ENCODE measurements around the gene SCUBE1. TPM values are rescaled to one million over a fixed set of nuclear protein-coding genes. Genes with fewer than 3 reads are reported as not detected.
A peak's percentile ranks its signal among the peaks of the same experiment; 100 is the strongest.

The SCUBE1 gene
- total and polyA plus RNA-seq, 11 donors = 0.04 to 0.40 (median 0.24) TPM; not detected in 1

GRCh38 chr22:43266076-43266475 is 77.1 kb downstream of the SCUBE1 start:
- ATAC-seq (no peak), DNase-seq (no peak)
- H3K4me1 ChIP-seq = peaks cover 3 to 22% (median 16%) of the 10 kb centered on the region in 12 donors
- H3K36me3 ChIP-seq = no peaks in the 10 kb centered on the region
- H3K9me3 ChIP-seq = no peaks in the 10 kb centered on the region
- no peak for TF ChIP-seq CTCF (IDR thresholded peaks at IDR 0.05)
- no peak for TF ChIP-seq POLR2A (IDR thresholded peaks at IDR 0.05)
- H3K4me3 ChIP-seq = no peak overlapping the region
- peaks cover 0 to 27% (median 8%) of the 10 kb centered on the region in 9 donors for H3K27me3 ChIP-seq
- H3K27ac ChIP-seq = no peak overlapping the region
- intact Hi-C loops (cut with DNase I) = no loop called here
- 84 to 98% (median 91%) methylated on average over 7 to 9 of the region's 9 CpGs for WGBS, 4 donors

GRCh38 chr22:43263645-43264514 is 79.3 kb downstream of the SCUBE1 start:
- DNase-seq = peak in 4 of 5 donors; percentile 51 to 61 (median 57)
- no peaks in the 10 kb centered on the region for H3K36me3 ChIP-seq
- H3K27ac ChIP-seq = peak overlapping the region in 2 of 12 donors; percentile 6 to 62
- peaks cover 0 to 22% (median 8%) of the 10 kb centered on the region in 9 donors for H3K27me3 ChIP-seq
- peak overlapping the region in 2 of 12 donors; percentile 17 to 35 for H3K4me3 ChIP-seq
- peaks cover 3 to 22% (median 16%) of the 10 kb centered on the region in 12 donors for H3K4me1 ChIP-seq
- TF ChIP-seq CTCF (IDR thresholded peaks at IDR 0.05) (no peak), POLR2A (IDR thresholded peaks at IDR 0.05) (no peak)
- intact Hi-C loops (cut with DNase I) = no loop called here
- 8 to 10% (median 9%) methylated on average over 21 to 27 of the region's 27 CpGs for WGBS, 4 donors
- no peaks in the 10 kb centered on the region for H3K9me3 ChIP-seq
- peak in 3 of 4 donors; percentile 46 to 80 (median 70) for ATAC-seq

- peak overlapping the region in 2 of 12 donors; percentile 17 to 35 for H3K4me3 ChIP-seq
- H3K36me3 ChIP-seq = no peaks in the 10 kb centered on the region
- intact Hi-C loops (cut with DNase I) = no loop called here
- no peak for TF ChIP-seq CTCF (IDR thresholded peaks at IDR 0.05)
- no peak for TF ChIP-seq POLR2A (IDR thresholded peaks at IDR 0.05)
- ATAC-seq (peak in 2 of 4 donors; percentile 44 to 60), DNase-seq (peak in 1 of 5 donors; percentile 25)
- peaks cover 0 to 17% (median 5%) of the 10 kb centered on the region in 9 donors for H3K27me3 ChIP-seq
- H3K27ac ChIP-seq = peak overlapping the region in 1 of 12 donors; percentile 17
- H3K9me3 ChIP-seq = no peaks in the 10 kb centered on the region
- peaks cover 3 to 22% (median 16%) of the 10 kb centered on the region in 12 donors for H3K4me1 ChIP-seq
- 55 to 70% (median 59%) methylated on average over 19 of the region's 19 CpGs for WGBS, 4 donors
These were observed 80.1 kb downstream of the SCUBE1 start for GRCh38 chr22:43262990-43263644.
